HG03103 (cell line): Measurements from ENCODE around the gene IP6K3.

ENCODE experiments used
- ATAC-seq: cut with Tn5 transposase; IDR thresholded peaks from one replicate; pipeline ENCODE4 v1.9.1; 2021; ENCODE audit warnings: low read depth; ENCODE audit not compliant: unreplicated experiment

IP6K3 gene

DNA sequence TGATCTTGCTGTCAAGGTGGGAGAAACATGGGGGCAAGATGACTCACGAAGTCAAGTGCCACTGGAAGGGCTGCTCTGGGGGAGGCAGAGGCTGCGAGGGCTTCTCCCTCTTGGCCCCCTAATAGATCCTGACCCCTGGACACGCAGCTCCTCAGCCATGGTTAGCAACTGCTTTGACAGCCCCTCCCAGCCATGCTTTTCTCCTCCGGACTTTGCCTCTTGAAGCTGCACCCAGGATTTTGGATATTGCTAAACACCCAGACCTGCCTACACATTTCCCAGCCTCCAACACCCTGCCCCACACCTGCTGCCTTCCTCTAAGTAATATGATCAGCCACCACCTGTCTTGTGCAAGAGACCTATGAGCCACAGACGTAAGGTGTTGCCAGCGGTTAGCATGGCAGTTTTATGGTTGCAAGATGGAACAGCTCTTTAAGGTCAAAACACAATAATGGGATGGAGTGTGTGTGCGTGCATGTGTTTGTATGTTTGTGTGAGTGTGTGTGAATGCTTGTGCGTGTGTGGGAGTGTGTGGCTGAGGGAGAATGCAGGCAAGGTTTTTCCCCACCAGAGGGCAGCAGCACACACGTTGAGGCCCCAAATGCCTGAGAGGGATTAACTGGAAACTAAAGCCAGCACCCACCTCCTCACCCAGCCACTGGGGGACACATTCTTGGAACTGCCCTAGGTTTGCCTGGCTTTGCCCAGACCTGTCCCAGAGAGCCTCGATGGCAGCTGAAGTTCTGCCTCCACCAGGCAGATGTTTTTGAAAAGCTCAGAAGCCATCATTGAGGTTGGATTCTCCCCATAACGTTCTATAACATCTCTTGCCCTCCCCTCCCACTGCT, 2.5 kb downstream of the IP6K3 start:
- no peak for ATAC-seq

GRCh38 chr6:33742837-33743236, 3.9 kb downstream of the IP6K3 start:
- no peak for ATAC-seq

DNA sequence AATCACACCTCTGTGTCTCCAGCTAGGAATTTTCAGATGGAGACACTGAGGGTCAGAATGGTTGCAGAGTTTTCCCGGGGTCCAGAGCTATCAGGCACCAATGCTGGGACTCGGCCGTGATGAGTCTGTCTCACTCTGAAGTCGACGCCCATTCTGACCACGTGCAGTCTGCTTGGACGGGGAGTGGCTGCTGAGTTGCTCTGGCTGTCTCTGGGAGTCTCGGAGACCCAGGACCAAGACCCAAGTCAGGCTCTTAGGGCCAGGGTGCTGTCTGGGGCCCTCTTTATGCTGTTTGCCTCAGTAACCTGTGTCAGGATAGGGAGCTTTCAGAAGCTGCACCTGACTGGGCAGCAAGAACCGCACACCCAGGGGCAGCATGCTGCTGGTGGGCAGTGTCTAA, 4.6 kb downstream of the IP6K3 start:
- ATAC-seq = no peak

GRCh38 chr6:33740794-33741193, 5.9 kb downstream of the IP6K3 start:
- no peak for ATAC-seq

GRCh38 chr6:33740204-33740608, 6.5 kb downstream of the IP6K3 start:
- no peak for ATAC-seq

- no peak for ATAC-seq
Observed at GRCh38 chr6:33739571-33739970, 7.1 kb downstream of the IP6K3 start.

DNA sequence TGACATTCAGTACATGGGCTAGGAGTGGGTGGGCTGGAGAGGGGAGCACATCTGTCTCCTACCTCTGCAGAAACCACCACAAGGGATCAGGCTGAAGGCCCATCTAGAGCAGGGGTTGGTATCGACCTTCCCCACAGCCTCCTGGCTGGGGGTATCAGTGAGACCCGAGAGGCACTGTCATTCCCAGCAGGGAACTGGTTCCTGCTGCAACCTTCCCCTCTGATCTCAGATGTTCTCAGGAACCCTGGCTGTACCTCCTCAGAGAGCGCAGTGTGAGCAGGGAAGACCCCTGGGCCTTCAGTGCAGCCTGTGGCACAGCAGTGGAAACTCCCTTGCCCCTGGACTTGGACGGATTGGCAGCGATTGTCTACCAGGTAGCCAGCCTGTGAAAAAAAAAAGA, 7.8 kb downstream of the IP6K3 start:
- ATAC-seq = no peak

GRCh38 chr6:33738153-33738552, 8.6 kb downstream of the IP6K3 start:
- ATAC-seq = no peak

DNA sequence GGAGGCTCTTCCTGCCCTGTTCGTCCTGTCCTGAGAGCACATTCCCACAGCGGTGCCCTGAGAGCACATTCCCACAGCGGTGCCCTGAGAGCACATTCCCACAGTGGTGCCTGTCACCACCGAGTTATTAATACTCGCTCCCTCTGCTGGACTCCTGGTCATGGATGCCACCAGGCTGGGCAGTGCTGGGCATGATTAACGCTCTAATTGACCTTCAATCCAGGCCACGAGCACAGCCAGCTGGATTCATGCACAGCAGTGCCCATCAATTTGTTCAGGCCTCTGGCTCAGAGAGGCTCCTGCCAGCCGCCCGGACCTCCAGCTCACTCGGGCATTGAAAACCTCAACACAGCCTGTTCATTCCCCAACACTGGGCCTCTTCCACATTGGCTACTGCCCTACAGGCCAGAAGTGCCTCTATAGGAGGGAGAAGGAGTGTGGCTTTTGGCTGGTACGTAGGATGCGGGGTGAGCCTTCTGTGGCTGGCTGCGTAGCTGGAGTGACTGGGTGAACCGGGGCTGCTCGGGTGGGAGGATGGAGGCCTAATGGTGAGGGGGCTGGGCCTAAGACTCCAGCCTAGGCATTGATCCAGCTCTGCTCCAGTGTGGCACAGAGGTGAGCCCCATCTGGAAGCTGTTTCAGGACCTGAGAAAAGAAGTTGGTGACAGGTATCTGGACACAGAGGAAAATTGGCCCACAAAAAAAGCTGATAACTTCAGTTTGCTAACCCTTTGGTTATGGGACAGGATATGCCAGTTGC, 9.3 kb downstream of the IP6K3 start:
- ATAC-seq = no peak

- ATAC-seq = no peak
Observed at GRCh38 chr6:33735216-33735615, 11.5 kb downstream of the IP6K3 start.

- no peak for ATAC-seq
Observed at GRCh38 chr6:33733709-33734007, 13.0 kb downstream of the IP6K3 start.

DNA sequence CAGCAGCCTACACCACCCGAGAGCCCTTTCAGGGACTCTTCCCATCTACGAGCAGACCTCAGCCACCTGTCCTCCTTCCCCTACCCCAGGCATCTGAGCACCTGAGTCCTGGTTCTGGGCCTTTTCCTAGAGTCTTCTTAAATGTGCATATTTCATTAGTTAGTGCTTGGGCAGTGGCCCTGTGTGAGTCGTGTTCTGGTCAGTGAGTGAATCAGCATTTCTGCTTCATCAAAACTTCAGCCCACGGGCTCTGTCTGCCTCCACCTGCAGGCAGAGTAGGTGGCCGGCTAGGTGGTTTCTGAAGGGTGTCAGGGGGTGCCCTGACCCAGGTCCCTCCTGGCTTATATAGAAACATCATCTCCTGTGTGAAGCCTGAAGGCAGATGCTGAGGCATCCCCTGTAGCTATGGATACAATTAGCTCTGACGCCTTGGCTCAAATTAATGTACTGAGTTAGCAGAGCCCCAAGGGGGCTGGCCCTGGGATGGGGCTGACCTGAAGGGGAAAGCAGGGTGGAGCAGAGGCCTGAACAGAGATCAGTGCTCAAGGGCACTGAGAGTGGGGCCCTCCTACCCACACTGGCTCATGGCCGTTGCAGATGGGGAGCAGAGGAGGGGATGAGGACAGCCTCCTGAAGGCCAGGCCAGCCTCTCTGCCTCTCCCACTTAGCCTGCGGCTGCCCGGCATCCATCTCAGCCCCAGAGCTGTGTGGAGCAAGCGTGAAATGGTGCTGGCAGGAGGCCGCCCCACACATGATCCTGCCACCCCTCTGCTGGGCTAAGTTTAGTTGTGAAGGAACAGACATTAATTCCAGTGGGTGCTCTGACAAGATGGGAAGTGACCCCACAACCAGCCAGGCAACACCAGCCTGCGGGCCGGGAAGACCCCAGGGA, 13.6 kb downstream of the IP6K3 start:
- no peak for ATAC-seq

- ATAC-seq = no peak
Observed at GRCh38 chr6:33732385-33732784, 14.3 kb downstream of the IP6K3 start.

- no peak for ATAC-seq
Observed at GRCh38 chr6:33731751-33732282, 14.9 kb downstream of the IP6K3 start.

GRCh38 chr6:33731035-33731434, 15.7 kb downstream of the IP6K3 start:
- no peak for ATAC-seq

- no peak for ATAC-seq
Observed at GRCh38 chr6:33730611-33731010, 16.1 kb downstream of the IP6K3 start.

GRCh38 chr6:33729059-33729458, 17.6 kb downstream of the IP6K3 start:
- no peak for ATAC-seq

DNA sequence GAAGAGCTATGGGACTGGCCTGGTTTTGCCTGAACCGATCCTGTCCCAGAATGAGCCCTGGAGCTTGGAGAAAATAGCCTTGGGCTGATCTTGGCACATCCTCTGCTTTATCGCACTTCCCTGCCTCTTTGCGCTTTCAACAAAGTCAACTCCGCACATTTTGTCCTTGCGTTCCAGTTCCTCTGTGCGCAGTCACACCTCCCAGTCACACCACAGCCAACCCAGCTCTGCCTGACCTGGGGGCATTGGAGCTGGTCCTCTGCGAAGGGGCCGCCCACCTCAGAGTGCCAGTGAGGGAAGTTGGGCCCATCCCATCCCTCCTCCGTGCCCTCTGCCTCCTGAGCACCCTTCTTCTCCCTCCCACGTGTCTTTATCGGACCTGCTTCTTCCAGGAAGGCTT, 18.3 kb downstream of the IP6K3 start:
- no peak for ATAC-seq

- ATAC-seq = no peak
Observed at GRCh38 chr6:33727932-33728331, 18.8 kb downstream of the IP6K3 start.

GRCh38 chr6:33727126-33727525, 19.6 kb downstream of the IP6K3 start:
- no peak for ATAC-seq

DNA sequence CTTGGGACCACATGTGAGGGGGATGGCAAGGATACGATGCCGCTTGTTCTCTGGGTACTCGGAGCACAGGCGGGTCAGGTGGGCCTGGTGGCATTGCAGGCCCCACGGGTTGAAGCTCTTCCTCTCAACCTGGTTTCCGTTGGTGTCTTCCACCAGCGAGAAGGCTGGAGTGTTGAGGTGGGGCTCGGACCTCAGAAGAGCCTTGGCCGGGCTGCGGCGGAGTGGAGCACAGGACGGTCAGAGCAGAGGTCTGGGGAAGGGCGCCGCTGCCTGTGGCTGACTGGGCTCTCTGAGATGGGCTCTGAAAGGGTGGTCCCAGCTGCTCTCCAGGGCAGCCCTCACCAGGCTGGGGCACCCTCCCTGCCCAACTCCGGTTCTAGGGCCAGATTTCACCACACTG, 20.0 kb downstream of the IP6K3 start:
- no peak for ATAC-seq
